Mesenchymal stem cell (in vitro differentiated cells and primary cell): ENCODE data around the gene ASB11.
A peak's percentile ranks its signal among the peaks of the same experiment; 100 is the strongest.

Source experiments
- DNase-seq: peaks from one replicate; pipeline ENCODE4 v3.0.0-alpha.2; 2013
- H2AFZ ChIP-seq: one replicate; pipeline ENCODE4 v1.6.1; 2013; ENCODE audit warnings: low read depth, mild to moderate bottlenecking, control low read depth, inconsistent platforms, low read length, moderate library complexity
- H2AK5ac ChIP-seq: 2 replicates; pipeline ENCODE4 v1.6.1; 2013; ENCODE audit warnings: low read length, moderate library complexity, mild to moderate bottlenecking, inconsistent platforms; ENCODE audit not compliant: severe bottlenecking
- H2BK120ac ChIP-seq: one replicate; pipeline ENCODE4 v1.6.1; 2013; ENCODE audit warnings: low read depth, mild to moderate bottlenecking, inconsistent platforms, low read length, moderate library complexity
- H2BK12ac ChIP-seq, 2 experiments: one replicate each; pipeline ENCODE4 v1.6.1; 2013; ENCODE audit warnings: inconsistent platforms in 2 of 2, low read length in 2 of 2, mild to moderate bottlenecking in 2 of 2, moderate library complexity in 2 of 2, control low read depth in 1 of 2
- H2BK15ac ChIP-seq: one replicate; pipeline ENCODE4 v1.6.1; 2013; ENCODE audit warnings: mild to moderate bottlenecking, low read depth, inconsistent platforms; ENCODE audit not compliant: poor library complexity, severe bottlenecking
- H2BK5ac ChIP-seq: 2 replicates; pipeline ENCODE4 v1.6.1; 2013; ENCODE audit warnings: low read depth, mild to moderate bottlenecking, low read length, control low read depth, inconsistent platforms; ENCODE audit not compliant: poor library complexity, severe bottlenecking
- H3K14ac ChIP-seq, 2 experiments: one replicate each; pipeline ENCODE4 v1.6.1; 2013; ENCODE audit warnings: inconsistent platforms in 2 of 2, low read length in 2 of 2, control low read depth in 1 of 2, mild to moderate bottlenecking in 1 of 2, moderate library complexity in 1 of 2
- H3K18ac ChIP-seq, 2 experiments: one replicate each; pipeline ENCODE4 v1.6.1; 2013; ENCODE audit warnings: inconsistent platforms in 2 of 2, low read length in 2 of 2, control low read depth in 1 of 2, low read depth in 1 of 2, mild to moderate bottlenecking in 1 of 2
- H3K23ac ChIP-seq, 2 experiments: one replicate each; pipeline ENCODE4 v1.6.1; 2013; ENCODE audit warnings: inconsistent platforms in 2 of 2, low read length in 2 of 2, mild to moderate bottlenecking in 2 of 2, moderate library complexity in 2 of 2, control low read depth in 1 of 2
- H3K27ac ChIP-seq: 2 replicates; pipeline ENCODE4 v1.5.1; 2013; ENCODE audit warnings: mild to moderate bottlenecking, moderate library complexity, low read length, control low read depth, inconsistent platforms; ENCODE audit not compliant: poor library complexity, severe bottlenecking
- H3K27me3 ChIP-seq, 2 experiments: 2 replicates each; pipeline versions ENCODE4 v1.6.1 to v1.7.0; 2013; ENCODE audit warnings: low read length in 2 of 2, mild to moderate bottlenecking in 2 of 2, moderate library complexity in 2 of 2, control low read depth in 1 of 2, inconsistent platforms in 1 of 2; ENCODE audit not compliant: control insufficient read depth in 1 of 2, insufficient read depth in 1 of 2
- H3K36me3 ChIP-seq, 2 experiments: 2 replicates each; pipeline versions ENCODE4 v1.6.1 to v1.7.0; 2013; ENCODE audit warnings: low read length in 2 of 2, control low read depth in 1 of 2, inconsistent platforms in 1 of 2, low read depth in 1 of 2, mild to moderate bottlenecking in 1 of 2; ENCODE audit not compliant: insufficient read depth in 2 of 2, control insufficient read depth in 1 of 2
- H3K4ac ChIP-seq, 2 experiments: one replicate each; pipeline ENCODE4 v1.6.1; 2013; ENCODE audit warnings: inconsistent platforms in 2 of 2, low read length in 2 of 2, mild to moderate bottlenecking in 2 of 2, moderate library complexity in 2 of 2, control low read depth in 1 of 2, low read depth in 1 of 2
- H3K4me1 ChIP-seq: 2 replicates; pipeline ENCODE4 v1.6.1; 2013; ENCODE audit warnings: low read depth, low read length, control low read depth; ENCODE audit not compliant: control insufficient read depth, insufficient read depth
- H3K4me2 ChIP-seq: 2 replicates; pipeline ENCODE4 v1.6.1; 2013; ENCODE audit warnings: low read length, mild to moderate bottlenecking, inconsistent platforms; ENCODE audit not compliant: poor library complexity, severe bottlenecking
- H3K4me3 ChIP-seq, 2 experiments: 2 replicates each; pipeline versions ENCODE4 v1.5.1 to v1.7.0; 2013; ENCODE audit warnings: low read length in 2 of 2, mild to moderate bottlenecking in 2 of 2, control low read depth in 1 of 2, low read depth in 1 of 2; ENCODE audit not compliant: insufficient read depth in 1 of 2
- H3K79me1 ChIP-seq: replicated peaks from 2 replicates; pipeline ENCODE4 v1.6.1; 2013; ENCODE audit warnings: mild to moderate bottlenecking, control low read depth, low read length, inconsistent platforms; ENCODE audit not compliant: poor library complexity, severe bottlenecking
- H3K9ac ChIP-seq: 2 replicates; pipeline ENCODE4 v1.7.0; 2013; ENCODE audit warnings: mild to moderate bottlenecking, low read length, moderate library complexity
- H3K9me3 ChIP-seq: 2 replicates; pipeline ENCODE4 v1.7.0; 2013; ENCODE audit warnings: mild to moderate bottlenecking, low read length; ENCODE audit not compliant: control insufficient read depth
- H4K8ac ChIP-seq: one replicate; pipeline ENCODE4 v1.6.1; 2013; ENCODE audit warnings: inconsistent platforms, mild to moderate bottlenecking, low read length, moderate library complexity
- H4K91ac ChIP-seq: one replicate; pipeline ENCODE4 v1.6.1; 2013; ENCODE audit warnings: mild to moderate bottlenecking, low read length, inconsistent platforms
- whole genome bisulfite sequencing: methylation state at CpG from one replicate; pipeline ENCODE4 v1.1.7; 2013; ENCODE audit warnings: mixed read lengths; 5-methylcytosine and 5-hydroxymethylcytosine counted together

ASB11 gene

DNA sequence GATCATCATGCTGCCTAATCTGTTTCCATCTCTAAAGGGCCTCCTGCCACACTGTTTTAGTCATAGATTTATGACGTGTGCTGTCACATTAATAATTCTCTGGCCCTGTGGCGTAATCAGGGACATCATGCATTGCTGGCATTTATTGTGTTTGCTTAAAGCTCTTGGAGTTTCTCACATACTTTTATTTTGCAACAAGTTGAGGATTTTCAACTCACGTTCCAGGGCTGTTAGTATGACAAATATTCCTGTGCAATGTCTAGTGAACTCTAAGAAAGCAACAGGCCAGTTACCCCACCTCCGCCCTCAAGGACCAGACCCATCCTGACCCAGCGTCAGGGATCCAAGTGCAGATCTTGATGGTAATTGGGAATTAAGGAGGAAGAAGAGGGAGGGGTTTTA is 27.6 kb upstream of the ASB11 start:
- H3K36me3 ChIP-seq, result no peaks in the 10 kb centered on the region
- H3K9ac ChIP-seq, result no peak overlapping the region
- H3K27me3 ChIP-seq, result peaks cover 0 to 24% of the 10 kb centered on the region in 2 experiments
- H3K4ac ChIP-seq, result no peak overlapping the region
- H3K18ac ChIP-seq, result no peak overlapping the region
- peak; percentile 56 for DNase-seq
- no peaks in the 10 kb centered on the region for H3K9me3 ChIP-seq
- H3K23ac ChIP-seq, result no peak overlapping the region
- WGBS, result 77% methylated on average over 2 of the region's 5 CpGs
- H2BK120ac ChIP-seq, result no peak overlapping the region
- no peak overlapping the region for H2BK12ac ChIP-seq
- no peak overlapping the region for H3K4me3 ChIP-seq
- no peak overlapping the region for H2BK15ac ChIP-seq
- no peaks in the 10 kb centered on the region for H3K79me1 ChIP-seq
- no peak overlapping the region for H4K8ac ChIP-seq
- no peak overlapping the region for H3K14ac ChIP-seq
- no peak overlapping the region for H2AK5ac ChIP-seq
- H2BK5ac ChIP-seq, result no peak overlapping the region
- no peak overlapping the region for H4K91ac ChIP-seq
- H3K27ac ChIP-seq, result no peak overlapping the region
- no peak overlapping the region for H3K4me2 ChIP-seq
- H3K4me1 ChIP-seq, result no peaks in the 10 kb centered on the region
- no peak overlapping the region for H2AFZ ChIP-seq

DNA sequence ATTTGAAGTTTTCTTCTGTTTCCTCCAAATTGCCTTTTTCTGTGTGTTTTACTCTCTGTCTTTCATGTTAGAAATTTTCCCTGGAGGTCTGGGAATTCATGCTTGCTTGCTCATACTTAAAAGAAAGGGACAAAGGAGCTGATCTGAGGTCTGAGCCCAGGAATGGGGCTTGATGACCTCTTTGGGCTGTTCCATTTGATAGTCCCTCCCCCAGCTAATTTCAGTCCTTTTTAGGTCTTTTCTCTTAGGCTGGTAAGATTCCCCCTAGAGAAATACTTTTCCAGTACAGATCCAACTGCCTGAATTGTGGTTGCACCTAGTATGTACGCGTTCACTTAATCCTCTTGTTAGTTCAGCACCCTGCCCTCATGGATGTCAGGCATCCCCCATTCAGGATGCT is 25.4 kb upstream of the ASB11 start:
- H3K4me2 ChIP-seq, result no peak overlapping the region
- no peak overlapping the region for H3K23ac ChIP-seq
- no peak overlapping the region for H4K91ac ChIP-seq
- H3K79me1 ChIP-seq, result no peaks in the 10 kb centered on the region
- H3K9ac ChIP-seq, result no peak overlapping the region
- H3K27ac ChIP-seq, result no peak overlapping the region
- H2BK12ac ChIP-seq, result no peak overlapping the region
- no peak overlapping the region for H4K8ac ChIP-seq
- H2BK15ac ChIP-seq, result no peak overlapping the region
- H2AFZ ChIP-seq, result no peak overlapping the region
- 100% methylated on average over 2 of the region's 2 CpGs for WGBS
- no peaks in the 10 kb centered on the region for H3K36me3 ChIP-seq
- no peak overlapping the region for H3K14ac ChIP-seq
- no peak overlapping the region for H2AK5ac ChIP-seq
- no peaks in the 10 kb centered on the region for H3K4me1 ChIP-seq
- H2BK120ac ChIP-seq, result no peak overlapping the region
- H3K18ac ChIP-seq, result no peak overlapping the region
- peaks cover 0 to 23% of the 10 kb centered on the region in 2 experiments for H3K27me3 ChIP-seq
- no peak overlapping the region for H3K4me3 ChIP-seq
- H2BK5ac ChIP-seq, result no peak overlapping the region
- H3K9me3 ChIP-seq, result no peaks in the 10 kb centered on the region
- no peak for DNase-seq
- H3K4ac ChIP-seq, result no peak overlapping the region

DNA sequence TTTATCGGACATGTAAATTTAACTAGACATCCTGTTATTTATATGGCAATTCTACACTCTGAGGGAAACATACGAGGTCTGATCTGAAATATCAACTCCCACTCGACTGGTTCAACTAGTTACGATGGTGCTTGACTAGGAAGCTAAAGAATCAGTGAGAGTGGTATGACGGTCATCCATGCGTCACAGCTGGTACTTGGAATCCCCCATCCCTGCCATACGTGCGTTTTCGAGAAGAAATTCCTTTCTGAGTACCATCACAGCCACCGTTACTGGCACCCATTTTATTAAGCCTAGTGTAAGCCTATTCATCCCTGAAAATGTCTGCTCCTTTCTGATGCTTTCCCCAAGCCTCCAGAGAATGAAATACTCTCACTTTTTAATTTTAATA is 20.6 kb upstream of the ASB11 start:
- Histone ChIP-seq H3K4me2 (peak overlapping the region; percentile 33), H3K9ac (peak overlapping the region; percentile 94), H2BK120ac (no peak overlapping the region), H3K9me3 (no peaks in the 10 kb centered on the region), H3K4me1 (no peaks in the 10 kb centered on the region), H4K91ac (no peak overlapping the region), H3K4ac (no peak overlapping the region), H2BK12ac (no peak overlapping the region), H3K4me3 (peak overlapping the region in 1 of 2 experiments; percentile 93), H2AFZ (peak overlapping the region; percentile 46), H2BK15ac (no peak overlapping the region), H2AK5ac (no peak overlapping the region), H3K27ac (no peak overlapping the region), H4K8ac (no peak overlapping the region), H3K27me3 (peaks cover 0 to 20% of the 10 kb centered on the region in 2 experiments), H3K14ac (no peak overlapping the region), H3K79me1 (peaks cover 2% of the 10 kb centered on the region), H3K18ac (peak overlapping the region in 1 of 2 experiments; percentile 48), H2BK5ac (no peak overlapping the region), H3K36me3 (peaks cover 5 to 7% of the 10 kb centered on the region in 2 experiments), H3K23ac (no peak overlapping the region)
- peak; percentile 90 for DNase-seq
- 7% methylated on average over 9 of the region's 10 CpGs for WGBS

DNA sequence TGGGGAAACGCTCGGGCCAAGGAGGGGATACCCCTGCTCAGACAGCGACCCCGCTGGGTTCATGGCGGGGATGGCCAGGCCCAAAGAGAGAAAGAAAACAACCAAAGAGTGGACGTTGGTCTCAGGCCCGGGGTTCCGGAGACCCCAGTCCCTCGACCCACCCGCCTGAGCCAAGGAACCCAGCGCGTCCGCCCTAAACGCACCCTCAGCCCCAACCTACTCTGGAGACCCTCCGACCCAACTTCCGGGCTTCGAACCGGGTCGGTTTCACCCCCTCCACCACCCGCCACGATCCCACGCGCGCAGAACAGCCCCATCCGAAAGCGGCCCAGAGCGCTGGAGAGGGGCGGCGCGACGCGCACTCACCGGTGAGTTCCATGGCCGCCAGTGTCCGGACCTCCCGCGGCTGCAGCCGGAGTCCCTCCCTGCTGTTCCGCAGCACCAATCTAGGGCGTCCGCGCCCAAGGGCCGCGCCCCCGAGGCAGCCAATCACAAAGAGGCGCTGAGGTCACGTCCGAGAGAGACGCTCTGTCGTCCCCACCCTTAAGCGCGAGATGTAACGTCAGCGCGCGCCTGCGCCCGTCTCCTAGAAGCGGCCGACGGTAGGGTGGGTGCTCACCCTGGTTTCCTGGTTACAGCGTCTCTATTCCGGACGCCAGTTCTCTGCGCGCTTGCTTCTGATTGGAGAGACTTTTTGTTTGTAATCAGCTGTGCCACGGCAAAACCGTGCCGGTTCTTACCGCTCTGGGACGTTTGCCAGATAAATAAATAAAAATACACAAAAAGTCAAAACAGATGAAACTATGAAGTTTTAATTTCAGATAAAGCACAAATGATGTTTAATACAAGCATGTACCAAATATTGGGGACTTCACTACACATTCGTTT is 19.9 kb upstream of the ASB11 start, which contains the start of gene PIGA:
TSS of gene PIGA (minus strand) at position 389 of the 888 bp plus-strand sequence. CDS start 3,593 bp downstream, outside the sequence.
- H4K91ac ChIP-seq, result no peak within 1 kb of the TSS
- no peak within 1 kb of the TSS for H3K14ac ChIP-seq
- no peak within 1 kb of the TSS for H2BK15ac ChIP-seq
- peak within 1 kb of the TSS; percentile 86 to 93 for H3K4me3 ChIP-seq
- H3K23ac ChIP-seq, result no peak within 1 kb of the TSS
- no peaks in the 10 kb centered on the region for H3K4me1 ChIP-seq
- H2AFZ ChIP-seq, result peak within 1 kb of the TSS; percentile 77
- under 1% methylated on average over 47 of the region's 72 CpGs for WGBS
- DNase-seq, result peak; percentile 97
- H2BK12ac ChIP-seq, result no peak within 1 kb of the TSS
- H2AK5ac ChIP-seq, result no peak within 1 kb of the TSS
- peaks cover 5 to 8% of the 10 kb centered on the region in 2 experiments for H3K36me3 ChIP-seq
- peak within 1 kb of the TSS; percentile 98 for H3K9ac ChIP-seq
- H3K9me3 ChIP-seq, result no peaks in the 10 kb centered on the region
- no peak within 1 kb of the TSS for H2BK120ac ChIP-seq
- peaks cover 0 to 20% of the 10 kb centered on the region in 2 experiments for H3K27me3 ChIP-seq
- H3K4me2 ChIP-seq, result peak within 1 kb of the TSS; percentile 53
- H3K4ac ChIP-seq, result peak within 1 kb of the TSS in 1 of 2 experiments; percentile 61
- peaks cover 2% of the 10 kb centered on the region for H3K79me1 ChIP-seq
- H3K27ac ChIP-seq, result no peak within 1 kb of the TSS
- H2BK5ac ChIP-seq, result no peak within 1 kb of the TSS
- H3K18ac ChIP-seq, result peak within 1 kb of the TSS in 1 of 2 experiments; percentile 48
- H4K8ac ChIP-seq, result no peak within 1 kb of the TSS
